Measurements from ENCODE around the gene MFAP3L.

DNA sequence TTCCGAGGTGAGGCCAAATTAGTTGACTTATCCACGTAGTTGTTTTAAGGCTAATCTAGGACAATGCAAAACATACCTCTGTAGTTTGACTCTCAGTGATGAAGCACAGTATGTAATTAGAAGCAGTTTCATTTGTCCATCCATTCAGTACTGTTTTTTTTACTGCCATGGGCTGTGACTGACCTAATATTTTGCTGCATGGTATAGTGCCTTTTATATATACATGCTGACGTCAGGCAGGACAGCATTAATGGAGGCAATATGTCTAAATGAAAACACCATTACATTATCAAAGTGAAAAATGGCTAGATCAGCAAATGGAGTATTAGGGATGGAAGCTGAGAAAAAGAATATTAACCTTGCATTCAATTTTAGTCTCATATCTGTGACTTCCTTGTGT is 66.9 kb downstream of the MFAP3L start:
- TF ChIP-seq, protein P1, sequence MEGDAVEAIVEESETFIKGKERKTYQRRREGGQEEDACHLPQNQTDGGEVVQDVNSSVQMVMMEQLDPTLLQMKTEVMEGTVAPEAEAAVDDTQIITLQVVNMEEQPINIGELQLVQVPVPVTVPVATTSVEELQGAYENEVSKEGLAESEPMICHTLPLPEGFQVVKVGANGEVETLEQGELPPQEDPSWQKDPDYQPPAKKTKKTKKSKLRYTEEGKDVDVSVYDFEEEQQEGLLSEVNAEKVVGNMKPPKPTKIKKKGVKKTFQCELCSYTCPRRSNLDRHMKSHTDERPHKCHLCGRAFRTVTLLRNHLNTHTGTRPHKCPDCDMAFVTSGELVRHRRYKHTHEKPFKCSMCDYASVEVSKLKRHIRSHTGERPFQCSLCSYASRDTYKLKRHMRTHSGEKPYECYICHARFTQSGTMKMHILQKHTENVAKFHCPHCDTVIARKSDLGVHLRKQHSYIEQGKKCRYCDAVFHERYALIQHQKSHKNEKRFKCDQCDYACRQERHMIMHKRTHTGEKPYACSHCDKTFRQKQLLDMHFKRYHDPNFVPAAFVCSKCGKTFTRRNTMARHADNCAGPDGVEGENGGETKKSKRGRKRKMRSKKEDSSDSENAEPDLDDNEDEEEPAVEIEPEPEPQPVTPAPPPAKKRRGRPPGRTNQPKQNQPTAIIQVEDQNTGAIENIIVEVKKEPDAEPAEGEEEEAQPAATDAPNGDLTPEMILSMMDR (IDR thresholded peaks at IDR 0.05; ENCODE audit: poor library complexity, severe bottlenecking): no peak
- TF ChIP-seq POLR2AphosphoS5 (IDR thresholded peaks at IDR 0.05) (no peak), RAD21 (conservative IDR thresholded peaks at IDR 0.05) (no peak), EZH2 (IDR thresholded peaks at IDR 0.05; ENCODE audit: borderline replicate concordance, insufficient read depth, low read length, poor library complexity, severe bottlenecking) (no peak), EP300 (conservative IDR thresholded peaks at IDR 0.05; ENCODE audit: poor library complexity, severe bottlenecking) (no peak), TAF1 (IDR thresholded peaks at IDR 0.05; ENCODE audit: low read depth) (no peak), SMC3 (conservative IDR thresholded peaks at IDR 0.05; ENCODE audit: poor library complexity) (no peak)
- TF ChIP-seq, protein P2, sequence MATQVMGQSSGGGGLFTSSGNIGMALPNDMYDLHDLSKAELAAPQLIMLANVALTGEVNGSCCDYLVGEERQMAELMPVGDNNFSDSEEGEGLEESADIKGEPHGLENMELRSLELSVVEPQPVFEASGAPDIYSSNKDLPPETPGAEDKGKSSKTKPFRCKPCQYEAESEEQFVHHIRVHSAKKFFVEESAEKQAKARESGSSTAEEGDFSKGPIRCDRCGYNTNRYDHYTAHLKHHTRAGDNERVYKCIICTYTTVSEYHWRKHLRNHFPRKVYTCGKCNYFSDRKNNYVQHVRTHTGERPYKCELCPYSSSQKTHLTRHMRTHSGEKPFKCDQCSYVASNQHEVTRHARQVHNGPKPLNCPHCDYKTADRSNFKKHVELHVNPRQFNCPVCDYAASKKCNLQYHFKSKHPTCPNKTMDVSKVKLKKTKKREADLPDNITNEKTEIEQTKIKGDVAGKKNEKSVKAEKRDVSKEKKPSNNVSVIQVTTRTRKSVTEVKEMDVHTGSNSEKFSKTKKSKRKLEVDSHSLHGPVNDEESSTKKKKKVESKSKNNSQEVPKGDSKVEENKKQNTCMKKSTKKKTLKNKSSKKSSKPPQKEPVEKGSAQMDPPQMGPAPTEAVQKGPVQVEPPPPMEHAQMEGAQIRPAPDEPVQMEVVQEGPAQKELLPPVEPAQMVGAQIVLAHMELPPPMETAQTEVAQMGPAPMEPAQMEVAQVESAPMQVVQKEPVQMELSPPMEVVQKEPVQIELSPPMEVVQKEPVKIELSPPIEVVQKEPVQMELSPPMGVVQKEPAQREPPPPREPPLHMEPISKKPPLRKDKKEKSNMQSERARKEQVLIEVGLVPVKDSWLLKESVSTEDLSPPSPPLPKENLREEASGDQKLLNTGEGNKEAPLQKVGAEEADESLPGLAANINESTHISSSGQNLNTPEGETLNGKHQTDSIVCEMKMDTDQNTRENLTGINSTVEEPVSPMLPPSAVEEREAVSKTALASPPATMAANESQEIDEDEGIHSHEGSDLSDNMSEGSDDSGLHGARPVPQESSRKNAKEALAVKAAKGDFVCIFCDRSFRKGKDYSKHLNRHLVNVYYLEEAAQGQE (IDR thresholded peaks at IDR 0.05; ENCODE audit: borderline replicate concordance): no peak

Data from neural cell (in vitro differentiated cells).